OCI-LY7 (cell line): ENCODE results near the gene NRCAM. TPM values are rescaled to one million over a fixed set of nuclear protein-coding genes. Genes with fewer than 3 reads are reported as not detected.

Experiments used
- BruUV-seq: library from RNA; stranded (reverse); fragments of 400-500 nt; replicated peaks from 2 replicates; lab custom pipeline; 2021; lab: Mats Ljungman, UMichigan
- CTCF ChIA-PET: fragments of 300-600 bp; sonication (Branson Sonifier 250); formaldehyde crosslinking; loops from one replicate; lab custom pipeline; 2022; ENCODE audit warnings: antibody characterized with exemption; ENCODE audit not compliant: unreplicated experiment; lab: Charles Lee
- POLR2A ChIA-PET: fragments of 300-600 bp; sonication (Branson Sonifier 250); formaldehyde crosslinking; loops from one replicate; lab custom pipeline; 2022; ENCODE audit warnings: antibody characterized with exemption; lab: Charles Lee
- DNase-seq: peaks from one replicate; pipeline ENCODE4 v3.0.0-alpha.2; 2015; ENCODE audit warnings: low spot score
- H2AFZ ChIP-seq: fragments of 200-600 bp; sonication (generic), shearing (Covaris generic); 2 replicates; pipeline ENCODE4 v1.6.1; 2014; ENCODE audit warnings: mild to moderate bottlenecking, antibody characterized with exemption, low read length, moderate library complexity
- H3K27ac ChIP-seq: fragments of 200-600 bp; sonication (generic); 2 replicates; pipeline ENCODE4 v1.5.1; 2014; ENCODE audit warnings: mixed run types, low read depth, mild to moderate bottlenecking, moderate library complexity, low read length, inconsistent platforms; ENCODE audit not compliant: poor library complexity, severe bottlenecking
- H3K36me3 ChIP-seq: fragments of 200-600 bp; sonication (generic); 2 replicates; pipeline ENCODE4 v1.6.1; 2014; ENCODE audit warnings: mild to moderate bottlenecking, antibody characterized with exemption, low read length, moderate library complexity, mixed read lengths; ENCODE audit not compliant: insufficient read depth
- H3K4me1 ChIP-seq: fragments of 200-600 bp; sonication (generic); 2 replicates; pipeline ENCODE4 v1.5.1; 2014; ENCODE audit warnings: mild to moderate bottlenecking, low read length; ENCODE audit not compliant: insufficient read depth, poor library complexity, severe bottlenecking
- H3K4me2 ChIP-seq: fragments of 200-600 bp; sonication (generic); 2 replicates; pipeline ENCODE4 v1.6.1; 2014; ENCODE audit warnings: mild to moderate bottlenecking, low read length
- H3K4me3 ChIP-seq: fragments of 200-600 bp; sonication (generic); 2 replicates; pipeline ENCODE4 v1.5.1; 2014; ENCODE audit warnings: mild to moderate bottlenecking, low read depth, low read length; ENCODE audit not compliant: poor library complexity, severe bottlenecking
- H3K79me2 ChIP-seq: fragments of 200-600 bp; sonication (generic); 2 replicates; pipeline ENCODE4 v1.6.1; 2016; ENCODE audit warnings: low read depth, mild to moderate bottlenecking, low read length, moderate library complexity, mixed read lengths; ENCODE audit not compliant: insufficient read depth
- H3K9me2 ChIP-seq: fragments of 200-600 bp; sonication (generic); 2 replicates; pipeline ENCODE4 v1.6.1; 2016; ENCODE audit warnings: mild to moderate bottlenecking, low read length, mixed read lengths; ENCODE audit not compliant: insufficient read depth
- H3K9me3 ChIP-seq: fragments of 200-600 bp; sonication (generic); 2 replicates; pipeline ENCODE4 v1.6.1; 2014; ENCODE audit warnings: mild to moderate bottlenecking, mixed run types, low read length, mixed read lengths
- H4K20me1 ChIP-seq: fragments of 200-600 bp; sonication (generic); 2 replicates; pipeline ENCODE4 v1.6.1; 2014; ENCODE audit warnings: mild to moderate bottlenecking, antibody characterized with exemption, low read length, moderate library complexity, mixed read lengths; ENCODE audit not compliant: insufficient read depth
- EZH2phosphoT487 ChIP-seq: fragments of 200-600 bp; sonication (generic); IDR thresholded peaks from 2 replicates; pipeline ENCODE4 v1.6.1; 2018; ENCODE audit warnings: low read depth, borderline replicate concordance, mild to moderate bottlenecking, mixed run types, antibody characterized with exemption, low read length, moderate library complexity, mixed read lengths
- intact Hi-C: fragments of 100-400 bp; cut with micrococcal nuclease; formaldehyde crosslinking; loops from one replicate; pipeline ENCODE4 v1.10.0; 2022; ENCODE audit not compliant: unreplicated experiment
- total RNA-seq, 2 experiments: library from RNA; depleted of rRNA in 1 of 2; stranded (reverse); fragments of >200 nt in 1 of 2; shearing (Covaris generic) in 1 of 2; gene quantifications; 2 replicates each; pipeline ENCODE4 v1.2.3, GENCODE V29; 2014 to 2022
- TF ChIP-seq, protein P1 (sequence below): fragments of 200-600 bp; sonication (generic); conservative IDR thresholded peaks from 2 replicates; pipeline ENCODE4 v1.5.1; 2014; ENCODE audit warnings: mild to moderate bottlenecking, antibody characterized with exemption, low read length, moderate library complexity, mixed read lengths

NRCAM gene
- total RNA-seq, 2 experiments from 2014 or later: not detected

DNA sequence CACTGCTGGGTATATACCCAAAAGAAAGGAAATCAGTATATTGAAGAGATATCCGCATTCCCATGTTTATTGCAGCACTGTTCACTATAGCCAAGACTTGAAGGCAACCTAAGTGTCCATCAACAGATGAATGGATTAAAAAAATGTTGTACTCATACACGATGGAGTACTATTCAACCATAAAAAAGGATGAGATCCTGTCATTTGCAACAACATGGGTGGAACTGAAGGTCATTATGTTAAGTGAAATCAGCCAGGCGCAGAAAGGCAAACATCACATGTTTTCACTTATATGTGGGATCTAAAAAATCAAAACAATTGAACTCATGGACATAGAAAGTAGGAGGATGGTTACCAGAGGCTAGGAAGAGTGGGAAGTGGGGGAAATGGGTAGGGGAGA is 19.3 kb downstream of the NRCAM start:
- no peak for DNase-seq
- POLR2A ChIA-PET: interaction anchor here (0.6 kb wide), 1 partner anchor 60 kb away, joined by 3 read pairs; no protein-coding TSS in a partner anchor

DNA sequence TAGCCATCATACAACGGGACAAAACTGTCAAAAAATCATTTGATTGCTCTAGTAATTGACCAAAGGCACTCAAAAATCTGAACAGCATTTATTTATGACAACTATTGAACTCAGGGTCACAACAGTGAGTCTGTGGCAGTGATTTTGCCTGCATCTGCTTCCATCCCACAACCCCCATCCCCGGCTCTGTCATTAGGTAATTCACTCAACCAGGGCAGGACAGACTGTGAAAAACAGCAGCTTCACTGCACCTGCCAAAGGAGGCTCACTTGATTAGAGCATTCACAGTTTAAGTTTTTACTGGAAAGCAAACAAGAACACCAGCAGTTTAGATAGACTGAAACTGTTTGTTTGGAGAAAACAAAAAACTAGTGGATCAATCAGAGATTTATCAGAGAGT is 22.2 kb downstream of the NRCAM start:
- H3K79me2 ChIP-seq: no peaks in the 10 kb centered on the region
- intact Hi-C loops: no loop called here
- no TSS peak for BruUV-seq
- no peaks in the 10 kb centered on the region for H3K4me1 ChIP-seq
- no peak for TF ChIP-seq EZH2phosphoT487
- TF ChIP-seq, protein P1, sequence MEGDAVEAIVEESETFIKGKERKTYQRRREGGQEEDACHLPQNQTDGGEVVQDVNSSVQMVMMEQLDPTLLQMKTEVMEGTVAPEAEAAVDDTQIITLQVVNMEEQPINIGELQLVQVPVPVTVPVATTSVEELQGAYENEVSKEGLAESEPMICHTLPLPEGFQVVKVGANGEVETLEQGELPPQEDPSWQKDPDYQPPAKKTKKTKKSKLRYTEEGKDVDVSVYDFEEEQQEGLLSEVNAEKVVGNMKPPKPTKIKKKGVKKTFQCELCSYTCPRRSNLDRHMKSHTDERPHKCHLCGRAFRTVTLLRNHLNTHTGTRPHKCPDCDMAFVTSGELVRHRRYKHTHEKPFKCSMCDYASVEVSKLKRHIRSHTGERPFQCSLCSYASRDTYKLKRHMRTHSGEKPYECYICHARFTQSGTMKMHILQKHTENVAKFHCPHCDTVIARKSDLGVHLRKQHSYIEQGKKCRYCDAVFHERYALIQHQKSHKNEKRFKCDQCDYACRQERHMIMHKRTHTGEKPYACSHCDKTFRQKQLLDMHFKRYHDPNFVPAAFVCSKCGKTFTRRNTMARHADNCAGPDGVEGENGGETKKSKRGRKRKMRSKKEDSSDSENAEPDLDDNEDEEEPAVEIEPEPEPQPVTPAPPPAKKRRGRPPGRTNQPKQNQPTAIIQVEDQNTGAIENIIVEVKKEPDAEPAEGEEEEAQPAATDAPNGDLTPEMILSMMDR: no peak
- H3K9me3 ChIP-seq: no peaks in the 10 kb centered on the region
- H3K4me3 ChIP-seq: no peak overlapping the region
- no peak overlapping the region for H3K4me2 ChIP-seq
- POLR2A ChIA-PET: no interaction called here
- no peaks in the 10 kb centered on the region for H4K20me1 ChIP-seq
- no peaks in the 10 kb centered on the region for H3K9me2 ChIP-seq
- no peaks in the 10 kb centered on the region for H3K36me3 ChIP-seq
- H2AFZ ChIP-seq: no peak overlapping the region
- H3K27ac ChIP-seq: no peak overlapping the region
- DNase-seq: no peak
- CTCF ChIA-PET: no interaction called here

More for the DNA sequence above, 19.3 kb downstream of the NRCAM start:
- H3K9me3 ChIP-seq: no peaks in the 10 kb centered on the region
- BruUV-seq: no TSS peak
- H3K79me2 ChIP-seq: no peaks in the 10 kb centered on the region
- no peak overlapping the region for H3K4me2 ChIP-seq
- H3K4me1 ChIP-seq: no peaks in the 10 kb centered on the region
- H3K9me2 ChIP-seq: no peaks in the 10 kb centered on the region
- H4K20me1 ChIP-seq: no peaks in the 10 kb centered on the region
- no peak overlapping the region for H3K4me3 ChIP-seq
- no peaks in the 10 kb centered on the region for H3K36me3 ChIP-seq
- H3K27ac ChIP-seq: no peak overlapping the region
- no peak overlapping the region for H2AFZ ChIP-seq
- no peak for TF ChIP-seq EZH2phosphoT487
- TF ChIP-seq, protein P1: no peak
- intact Hi-C loops: no loop called here
- CTCF ChIA-PET: no interaction called here

DNA sequence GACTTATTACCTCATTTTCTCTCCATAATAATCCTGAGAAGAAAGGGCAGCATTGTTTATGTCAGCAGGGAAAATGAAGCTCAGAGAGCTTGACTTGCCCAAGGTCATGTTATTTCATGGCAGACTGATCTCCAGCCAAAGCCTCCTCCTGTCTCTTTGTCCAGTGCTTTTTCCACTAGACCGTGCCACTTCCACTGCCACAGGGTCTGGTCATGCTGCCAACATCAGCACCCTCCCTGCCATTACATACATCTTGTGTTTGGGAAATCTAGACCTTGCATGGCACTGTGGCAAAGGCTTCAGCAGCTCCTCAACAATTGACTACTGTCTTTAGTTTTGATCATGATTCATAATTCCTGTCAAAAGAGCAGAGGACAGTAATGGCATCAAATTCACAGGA is 25.1 kb downstream of the NRCAM start:
- no peaks in the 10 kb centered on the region for H3K9me3 ChIP-seq
- TF ChIP-seq EZH2phosphoT487: no peak
- TF ChIP-seq, protein P1: no peak
- no peak overlapping the region for H3K4me2 ChIP-seq
- BruUV-seq: no TSS peak
- ChIA-PET CTCF (no interaction called here), POLR2A (interaction anchor here (1.1 kb wide), 1 partner anchor 40 kb away, joined by 3 read pairs; no protein-coding TSS in a partner anchor)
- no peaks in the 10 kb centered on the region for H3K36me3 ChIP-seq
- no peak overlapping the region for H3K4me3 ChIP-seq
- intact Hi-C loops: no loop called here
- H4K20me1 ChIP-seq: no peaks in the 10 kb centered on the region
- no peaks in the 10 kb centered on the region for H3K79me2 ChIP-seq
- H2AFZ ChIP-seq: no peak overlapping the region
- no peak for DNase-seq
- no peaks in the 10 kb centered on the region for H3K4me1 ChIP-seq
- H3K27ac ChIP-seq: no peak overlapping the region
- H3K9me2 ChIP-seq: no peaks in the 10 kb centered on the region
